ENCODE results near the gene COA6.

Gene COA6

DNA sequence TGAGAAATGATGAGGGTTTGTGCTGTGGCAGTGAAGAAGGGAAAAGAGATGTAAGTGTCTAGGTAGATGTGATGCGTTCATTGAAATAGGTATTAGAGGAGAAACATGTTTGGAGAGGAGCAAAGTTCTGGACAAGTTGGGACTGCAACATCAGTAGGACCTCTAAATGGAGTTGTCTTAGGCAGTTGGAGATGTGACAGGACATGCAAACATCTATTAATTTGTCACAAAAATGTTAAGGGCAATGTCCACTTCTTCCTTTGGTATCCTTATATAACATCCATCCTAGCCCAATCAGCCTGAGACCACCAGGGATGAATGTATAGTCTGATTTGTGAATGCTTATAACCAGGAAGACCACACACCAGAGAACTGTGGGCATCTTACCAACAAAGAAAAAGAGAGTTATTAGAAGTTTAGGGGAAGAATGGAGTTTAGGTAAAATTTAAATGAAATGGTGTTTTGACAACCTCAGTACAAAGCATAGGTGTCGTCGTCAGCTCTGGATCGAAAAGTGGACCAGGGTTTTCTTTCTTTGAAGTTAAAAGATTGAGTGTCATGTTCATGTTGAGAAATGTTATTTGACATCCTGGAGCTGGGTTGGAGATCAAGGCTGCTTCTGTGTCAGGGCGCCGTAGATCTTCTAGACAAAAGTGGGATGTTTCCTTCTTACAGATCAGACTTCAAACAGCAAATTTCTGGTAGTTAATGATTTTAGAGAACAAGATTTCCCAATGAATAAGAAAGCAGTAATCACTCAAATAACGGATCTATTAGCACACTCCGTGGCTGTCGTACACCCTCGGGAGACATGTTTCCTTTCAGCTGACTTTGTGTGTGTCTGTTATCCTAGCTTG is 8.7 kb downstream of the COA6 start:
- in situ Hi-C loops (cut with MboI; ENCODE audit: low sequenced_read_pairs, unreplicated experiment): no loop called here
- TF ChIP-seq, protein P1, sequence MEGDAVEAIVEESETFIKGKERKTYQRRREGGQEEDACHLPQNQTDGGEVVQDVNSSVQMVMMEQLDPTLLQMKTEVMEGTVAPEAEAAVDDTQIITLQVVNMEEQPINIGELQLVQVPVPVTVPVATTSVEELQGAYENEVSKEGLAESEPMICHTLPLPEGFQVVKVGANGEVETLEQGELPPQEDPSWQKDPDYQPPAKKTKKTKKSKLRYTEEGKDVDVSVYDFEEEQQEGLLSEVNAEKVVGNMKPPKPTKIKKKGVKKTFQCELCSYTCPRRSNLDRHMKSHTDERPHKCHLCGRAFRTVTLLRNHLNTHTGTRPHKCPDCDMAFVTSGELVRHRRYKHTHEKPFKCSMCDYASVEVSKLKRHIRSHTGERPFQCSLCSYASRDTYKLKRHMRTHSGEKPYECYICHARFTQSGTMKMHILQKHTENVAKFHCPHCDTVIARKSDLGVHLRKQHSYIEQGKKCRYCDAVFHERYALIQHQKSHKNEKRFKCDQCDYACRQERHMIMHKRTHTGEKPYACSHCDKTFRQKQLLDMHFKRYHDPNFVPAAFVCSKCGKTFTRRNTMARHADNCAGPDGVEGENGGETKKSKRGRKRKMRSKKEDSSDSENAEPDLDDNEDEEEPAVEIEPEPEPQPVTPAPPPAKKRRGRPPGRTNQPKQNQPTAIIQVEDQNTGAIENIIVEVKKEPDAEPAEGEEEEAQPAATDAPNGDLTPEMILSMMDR (IDR thresholded peaks at IDR 0.05; ENCODE audit: borderline replicate concordance, control extremely low read depth, extremely low read depth, insufficient read depth, missing control alignments): no peak
- DNase-seq (ENCODE audit: low spot score): no peak

DNA sequence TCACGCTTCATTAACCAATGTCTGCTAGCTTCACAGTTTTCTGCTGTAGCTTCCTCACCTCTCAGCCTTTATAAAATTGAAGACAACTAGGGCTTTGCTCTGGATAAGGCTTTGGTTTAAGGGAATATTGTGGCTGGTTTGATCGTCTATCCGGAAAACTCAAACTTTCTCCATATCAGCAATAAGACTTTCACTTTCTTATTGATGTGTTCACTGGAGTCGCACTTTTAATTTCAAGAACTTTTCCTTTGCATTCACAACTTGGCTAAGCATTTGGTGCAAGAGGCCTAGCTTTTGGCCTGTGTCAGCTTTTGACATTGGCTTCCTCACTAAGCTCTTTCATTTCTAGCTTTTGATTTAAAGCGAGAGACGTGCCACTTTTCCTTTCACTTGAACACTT is 12.9 kb downstream of the COA6 start:
- in situ Hi-C loops (cut with MboI; ENCODE audit: low sequenced_read_pairs, unreplicated experiment): no loop called here
- no peak for DNase-seq (ENCODE audit: low spot score)
- TF ChIP-seq, protein P1 (IDR thresholded peaks at IDR 0.05; ENCODE audit: borderline replicate concordance, control extremely low read depth, extremely low read depth, insufficient read depth, missing control alignments): no peak

DNA sequence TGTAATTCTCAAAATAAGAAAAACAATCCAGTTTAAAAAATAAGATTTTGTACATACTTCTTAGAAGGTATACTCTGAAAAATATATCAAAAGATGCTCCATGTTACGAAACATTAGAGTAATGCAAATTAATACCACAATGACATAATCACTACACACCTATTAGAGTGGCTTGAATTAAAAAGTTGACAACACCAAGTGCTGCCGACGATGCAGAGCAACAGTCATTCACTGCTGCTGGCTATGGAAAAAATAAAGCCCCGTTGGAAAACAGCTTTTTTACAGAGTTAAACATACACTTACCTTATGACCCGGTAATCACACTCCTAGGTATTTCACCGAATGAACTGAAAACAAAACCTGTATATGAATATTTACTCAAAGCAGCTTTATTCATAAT is 14.8 kb downstream of the COA6 start:
- no peak for DNase-seq (ENCODE audit: low spot score)
- TF ChIP-seq, protein P1 (IDR thresholded peaks at IDR 0.05; ENCODE audit: borderline replicate concordance, control extremely low read depth, extremely low read depth, insufficient read depth, missing control alignments): no peak
- in situ Hi-C loops (cut with MboI; ENCODE audit: low sequenced_read_pairs, unreplicated experiment): no loop called here

DNA sequence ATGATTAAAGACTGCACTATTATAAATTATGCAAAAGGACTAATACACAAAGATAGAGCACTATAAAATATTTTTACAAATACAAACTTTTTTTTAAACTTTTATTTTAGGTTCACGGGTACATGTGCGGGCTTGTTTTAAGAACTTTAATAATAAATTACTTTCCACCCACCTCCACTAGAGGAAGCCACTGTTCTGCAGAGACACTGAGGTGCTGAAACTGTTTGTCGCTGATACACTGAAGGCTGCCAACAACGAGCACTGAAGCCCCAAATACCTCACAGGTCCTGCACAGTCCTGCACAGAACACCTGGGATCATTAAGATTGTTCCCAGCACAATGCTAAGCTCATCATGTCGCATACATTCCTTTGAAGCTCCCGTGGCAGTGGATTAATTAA is 19.9 kb downstream of the COA6 start:
- no peak for DNase-seq (ENCODE audit: low spot score)
- TF ChIP-seq, protein P1 (IDR thresholded peaks at IDR 0.05; ENCODE audit: borderline replicate concordance, control extremely low read depth, extremely low read depth, insufficient read depth, missing control alignments): no peak
- in situ Hi-C loops (cut with MboI; ENCODE audit: low sequenced_read_pairs, unreplicated experiment): no loop called here

DNA sequence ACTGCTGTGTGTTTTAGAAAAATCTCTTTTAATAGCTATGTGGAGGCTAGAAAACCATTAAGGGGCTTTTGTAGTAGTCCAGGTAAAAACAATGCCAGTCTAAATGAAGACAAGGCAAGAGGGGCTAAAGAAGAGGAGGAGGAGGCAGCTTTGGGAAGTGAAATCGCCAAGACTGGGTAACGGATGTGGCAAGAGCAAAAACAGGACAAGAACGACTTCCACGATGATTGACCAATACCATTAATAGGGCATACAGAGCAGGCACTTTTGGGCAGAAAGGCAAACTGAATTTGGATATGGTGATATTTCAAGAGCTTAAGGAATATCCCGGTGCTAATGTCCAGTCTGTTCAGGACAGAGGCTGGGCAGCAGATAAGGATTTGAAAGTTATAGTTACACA is 22.0 kb downstream of the COA6 start:
- no peak for DNase-seq (ENCODE audit: low spot score)
- TF ChIP-seq, protein P1 (IDR thresholded peaks at IDR 0.05; ENCODE audit: borderline replicate concordance, control extremely low read depth, extremely low read depth, insufficient read depth, missing control alignments): no peak
- in situ Hi-C loops (cut with MboI; ENCODE audit: low sequenced_read_pairs, unreplicated experiment): no loop called here

DNA sequence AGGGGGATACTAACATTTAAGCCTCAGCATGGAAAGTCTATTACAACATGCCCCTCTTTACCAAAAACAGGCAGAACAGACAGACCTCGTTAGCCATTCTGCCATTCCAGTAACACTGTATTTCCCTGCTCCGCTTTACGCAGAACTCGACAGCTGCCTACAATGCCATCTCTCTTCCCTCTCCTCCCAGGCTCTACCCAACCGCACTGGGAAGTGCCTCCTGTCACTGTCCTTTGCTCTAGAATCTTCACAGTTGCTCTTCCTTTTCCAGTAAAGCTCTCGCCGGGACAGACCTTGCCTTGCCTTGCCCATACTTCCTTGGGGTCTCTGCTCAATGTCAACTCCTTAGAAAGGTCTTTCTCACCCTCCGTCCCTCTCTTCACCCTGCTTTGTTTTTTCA is 22.8 kb downstream of the COA6 start:
- TF ChIP-seq, protein P1 (IDR thresholded peaks at IDR 0.05; ENCODE audit: borderline replicate concordance, control extremely low read depth, extremely low read depth, insufficient read depth, missing control alignments): no peak
- no peak for DNase-seq (ENCODE audit: low spot score)
- in situ Hi-C loops (cut with MboI; ENCODE audit: low sequenced_read_pairs, unreplicated experiment): no loop called here
